HepG2 (cell line): ENCODE results near the gene SOBP. TPM values are rescaled to one million over a fixed set of nuclear protein-coding genes. Genes with fewer than 3 reads are reported as not detected.

Source experiments
- ATAC-seq: fragments of 200-7000 bp; cut with Tn5 transposase; 3 replicates; pipeline ENCODE4 v1.9.1; 2020; ENCODE audit warnings: mild to moderate bottlenecking, moderate library complexity
- BruUV-seq: library from RNA; stranded (reverse); fragments of 400-500 nt; replicated peaks from 2 replicates; lab custom pipeline; 2021; lab: Mats Ljungman, UMichigan
- CTCF ChIA-PET: fragments of 300-600 bp; formaldehyde crosslinking; extraction: SDS; loops from one replicate; lab custom pipeline; 2021; ENCODE audit warnings: low total read pairs, inconsistent platforms, low intra/inter-chr PET ratio; lab: Yijun Ruan, JAX
- POLR2A ChIA-PET: fragments of 350-600 bp; sonication (Branson Sonifier 250); formaldehyde crosslinking; loops from one replicate; lab custom pipeline; 2020; ENCODE audit warnings: antibody characterized with exemption, inconsistent platforms; lab: Yijun Ruan, JAX
- DNase-seq: peaks from one replicate; pipeline ENCODE4 v3.0.0-alpha.2; 2015; ENCODE audit warnings: low spot score
- FAIRE-seq: peaks from 3 replicates; lab custom pipeline; 2011; peaks lifted over from hg19 to GRCh38; lab: Jason Lieb, UNC
- H2AFZ ChIP-seq: one replicate; pipeline ENCODE4 v1.6.1; 2011; ENCODE audit warnings: low read length, inconsistent platforms
- H3K27ac ChIP-seq: fragments of 300-600 bp; 3 replicates; pipeline ENCODE4 v1.8.0; 2011; ENCODE audit warnings: mixed run types, mild to moderate bottlenecking, mixed read lengths, low read length, inconsistent platforms; ENCODE audit not compliant: insufficient read depth; ENCODE audit errors: extremely low read length
- H3K27me3 ChIP-seq, 2 experiments: fragments of 200-600 bp in 1 of 2; 2 replicates in 1 of 2; 3 replicates in 1 of 2; pipeline versions ENCODE4 v1.6.0 to v1.8.0; 2011; ENCODE audit warnings: low read length in 2 of 2, mild to moderate bottlenecking in 2 of 2, moderate library complexity in 2 of 2, inconsistent platforms in 1 of 2; ENCODE audit not compliant: insufficient read depth in 2 of 2, control insufficient read depth in 1 of 2
- H3K36me3 ChIP-seq, 2 experiments: fragments of 200-600 bp in 1 of 2; replicated peaks in 1 of 2; 2 replicates in 1 of 2; 3 replicates in 1 of 2; pipeline versions ENCODE4 v1.5.1 to v1.8.0; 2011; ENCODE audit warnings: low read length in 2 of 2, inconsistent platforms in 1 of 2; ENCODE audit not compliant: insufficient read depth in 2 of 2, control insufficient read depth in 1 of 2
- H3K4me1 ChIP-seq: 2 replicates; pipeline ENCODE4 v1.5.1; 2012; ENCODE audit warnings: low read length, inconsistent platforms; ENCODE audit not compliant: insufficient read depth
- H3K4me2 ChIP-seq: 2 replicates; pipeline ENCODE4 v1.6.0; 2011; ENCODE audit warnings: low read depth, low read length, inconsistent platforms
- H3K4me3 ChIP-seq, 3 experiments: fragments of 200-600 bp in 1 of 3; sonication (generic), shearing (Covaris generic) in 1 of 3; replicated peaks in 1 of 3; 2 replicates each; pipeline ENCODE4 v1.5.1; 2011 to 2016; ENCODE audit warnings: low read length in 3 of 3, inconsistent platforms in 2 of 3, low read depth in 2 of 3, mild to moderate bottlenecking in 2 of 3, control low read depth in 1 of 3, mixed read lengths in 1 of 3; ENCODE audit not compliant: insufficient read depth in 1 of 3
- H3K79me2 ChIP-seq: one replicate; pipeline ENCODE4 v1.6.1; 2011; ENCODE audit warnings: low read length, inconsistent platforms; ENCODE audit not compliant: insufficient read depth
- H3K9ac ChIP-seq: 2 replicates; pipeline ENCODE4 v1.6.0; 2011; ENCODE audit warnings: mild to moderate bottlenecking, low read depth, low read length, inconsistent platforms; ENCODE audit not compliant: insufficient read depth
- H3K9me3 ChIP-seq: 2 replicates; pipeline ENCODE4 v1.5.1; 2012; ENCODE audit warnings: mild to moderate bottlenecking, low read length
- H4K20me1 ChIP-seq: 2 replicates; pipeline ENCODE4 v1.6.0; 2011; ENCODE audit warnings: inconsistent platforms, mild to moderate bottlenecking, low read length, moderate library complexity; ENCODE audit not compliant: insufficient read depth
- BCL6 ChIP-seq: IDR thresholded peaks from 2 replicates; pipeline ENCODE4 v1.6.1; 2016; ENCODE audit warnings: missing genetic modification reagents, missing compliant biosample characterization
- FLYWCH1 ChIP-seq: sonication (generic); formaldehyde crosslinking; IDR thresholded peaks from 2 replicates; pipeline ENCODE4 v1.8.1; 2023; ENCODE audit warnings: mild to moderate bottlenecking, missing genetic modification reagents
- GATA4 ChIP-seq: sonication (generic); IDR thresholded peaks from 2 replicates; pipeline ENCODE4 v1.6.1; 2016; ENCODE audit warnings: antibody characterized with exemption, low read depth, borderline replicate concordance
- HNF4A ChIP-seq: sonication (generic); formaldehyde crosslinking; IDR thresholded peaks from 2 replicates; pipeline ENCODE4 v1.4.0; 2020; ENCODE audit warnings: missing genetic modification reagents
- NFE2 ChIP-seq: sonication (generic); formaldehyde crosslinking; IDR thresholded peaks from 2 replicates; pipeline ENCODE4 v1.4.0; 2020; ENCODE audit warnings: missing genetic modification reagents
- NR2C2 ChIP-seq: sonication (generic); formaldehyde crosslinking; IDR thresholded peaks from 2 replicates; pipeline ENCODE4 v1.4.0; 2020; ENCODE audit warnings: missing genetic modification reagents, mild to moderate bottlenecking, moderate library complexity, borderline replicate concordance
- ZFYVE20 ChIP-seq: sonication (generic); formaldehyde crosslinking; IDR thresholded peaks from 2 replicates; pipeline ENCODE4 v1.8.0; 2023; ENCODE audit warnings: low read depth, mild to moderate bottlenecking, moderate library complexity, missing genetic modification reagents, borderline replicate concordance
- ZMAT3 ChIP-seq: sonication (generic); formaldehyde crosslinking; conservative IDR thresholded peaks from 2 replicates; pipeline ENCODE4 v1.7.0; 2021; ENCODE audit warnings: missing genetic modification reagents
- ZNF232 ChIP-seq: sonication (generic); formaldehyde crosslinking; IDR thresholded peaks from 2 replicates; pipeline ENCODE4 v1.4.0; 2020; ENCODE audit warnings: missing genetic modification reagents, borderline replicate concordance
- ZNF644 ChIP-seq: IDR thresholded peaks from 2 replicates; pipeline ENCODE4 v1.6.1; 2016; ENCODE audit warnings: low read depth
- ZNF713 ChIP-seq: sonication (generic); formaldehyde crosslinking; IDR thresholded peaks from 2 replicates; pipeline ENCODE4 v1.4.0; 2020; ENCODE audit warnings: mild to moderate bottlenecking, missing genetic modification reagents
- WGBS: methylation state at CpG from one replicate; pipeline ENCODE4 v1.1.6; 2017; ENCODE audit warnings: low lambda C conversion rate; 5-methylcytosine and 5-hydroxymethylcytosine counted together
- in situ Hi-C: cut with HindIII; loops from 2 replicates; pipeline ENCODE4 v1.10.0; 2017; ENCODE audit warnings: low pct_unique_long_range_greater_than_20kb; ENCODE audit not compliant: extremely low pct_ligation_motif_present
- intact Hi-C: fragments of 100-400 bp; cut with micrococcal nuclease; formaldehyde crosslinking; loops from one replicate; pipeline ENCODE4 v1.10.0; 2022; ENCODE audit not compliant: unreplicated experiment
- polyA plus RNA-seq, 8 experiments: library from polyadenylated mRNA; depleted of rRNA in 3 of 8; stranded (reverse) in 7 of 8; unstranded in 1 of 8; fragments of >200 nt; fragmentation: Illumina TruSeq in 4 of 8; extraction: Trizol in 4 of 8; gene quantifications; 2 replicates each; pipeline versions ENCODE4 v1.2.1 to v1.2.3, GENCODE V29; 2011 to 2016; ENCODE audit warnings: low read depth in 4 of 8, missing spikeins in 1 of 8, mixed read lengths in 1 of 8; ENCODE audit not compliant: insufficient read depth in 1 of 8
- total RNA-seq, 5 experiments: library from RNA; depleted of rRNA; stranded (reverse); fragments of >200 nt; fragmentation: Illumina TruSeq; extraction: Trizol; gene quantifications; 2 replicates each; pipeline ENCODE4 v1.2.3, GENCODE V29; 2016; ENCODE audit warnings: low read depth in 1 of 5
- TF ChIP-seq, protein P1 (sequence below): sonication (generic); formaldehyde crosslinking; IDR thresholded peaks from 2 replicates; pipeline ENCODE4 v1.8.1; 2023; ENCODE audit warnings: mild to moderate bottlenecking, missing genetic modification reagents
- TF ChIP-seq, protein P2 (sequence below): sonication (generic); formaldehyde crosslinking; IDR thresholded peaks from 2 replicates; pipeline ENCODE4 v1.4.0; 2020; ENCODE audit warnings: missing genetic modification reagents
- TF ChIP-seq, protein P3 (sequence below): sonication (generic); formaldehyde crosslinking; IDR thresholded peaks from 2 replicates; pipeline ENCODE4 v1.5.0; 2020; ENCODE audit warnings: missing genetic modification reagents
- TF ChIP-seq, protein P4 (sequence below): IDR thresholded peaks from 2 replicates; pipeline ENCODE4 v1.6.1; 2012; ENCODE audit warnings: inconsistent platforms

SOBP gene
- total and polyA plus RNA-seq, 2 of the 13 experiments (the other 11 are each of a cell fraction or from before 2014, with no cell fraction given), result 1.5 to 6.9 TPM

DNA sequence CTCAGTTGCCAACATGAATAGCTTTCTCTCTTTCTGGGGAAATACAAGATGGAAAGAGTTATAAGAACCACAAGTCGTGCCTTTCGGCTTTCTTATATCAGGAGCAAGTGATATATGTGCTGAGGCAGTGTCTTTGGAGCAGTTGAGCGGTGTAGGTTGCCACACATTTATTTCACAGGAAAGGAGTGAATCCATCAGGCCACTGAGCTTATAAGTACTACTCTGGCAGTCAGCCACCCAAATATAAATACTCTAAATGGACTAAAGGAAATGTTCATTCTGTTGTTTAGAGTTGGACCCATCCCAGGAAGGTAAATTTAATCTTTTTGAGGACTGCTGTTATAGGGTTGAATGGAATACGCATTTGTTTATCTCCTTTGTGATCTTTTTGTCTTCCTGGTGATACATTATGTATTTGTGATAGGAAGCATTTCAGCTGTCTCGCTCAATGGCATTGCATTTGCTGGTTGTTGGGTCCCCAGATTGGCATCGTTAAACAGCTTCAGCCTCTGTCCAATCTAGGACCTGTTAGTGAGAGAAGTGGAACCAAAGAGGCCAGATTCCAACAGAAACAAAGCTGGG, 139.7 kb downstream of the SOBP start:
- CTCF ChIA-PET, result no interaction called here
- H3K79me2 ChIP-seq, result no peaks in the 10 kb centered on the region
- H3K9me3 ChIP-seq, result no peaks in the 10 kb centered on the region
- intact Hi-C loops (no loop called here), in situ Hi-C loops (no loop called here)
- ATAC-seq (no peak), FAIRE-seq (no peak), DNase-seq (no peak)
- no peak overlapping the region for H3K4me2 ChIP-seq
- H3K27me3 ChIP-seq, result no peaks in the 10 kb centered on the region
- no peak overlapping the region for H3K27ac ChIP-seq
- no peaks in the 10 kb centered on the region for H3K4me1 ChIP-seq
- no peak overlapping the region for H2AFZ ChIP-seq
- peaks cover 5 to 7% of the 10 kb centered on the region in 2 experiments; a peak in 4 of 5 replicates for H3K36me3 ChIP-seq
- WGBS, result 95% methylated on average over 6 of the region's 6 CpGs
- H3K4me3 ChIP-seq, result no peak overlapping the region
- POLR2A ChIA-PET, result no interaction called here
- BruUV-seq, result no TSS peak
- H4K20me1 ChIP-seq, result no peaks in the 10 kb centered on the region
- H3K9ac ChIP-seq, result no peak overlapping the region
- TF ChIP-seq BCL6 (CRISPR knock-in tag) (no peak), NR2C2 (no peak), NFE2 (CRISPR knock-in tag) (no peak), FLYWCH1 (CRISPR knock-in tag) (no peak), ZNF232 (CRISPR knock-in tag) (no peak), ZNF713 (no peak), GATA4 (no peak), ZNF644 (CRISPR knock-in tag) (no peak), ZMAT3 (CRISPR knock-in tag) (no peak), HNF4A (CRISPR knock-in tag) (no peak), ZFYVE20 (CRISPR knock-in tag) (no peak)
- TF ChIP-seq, protein P1, sequence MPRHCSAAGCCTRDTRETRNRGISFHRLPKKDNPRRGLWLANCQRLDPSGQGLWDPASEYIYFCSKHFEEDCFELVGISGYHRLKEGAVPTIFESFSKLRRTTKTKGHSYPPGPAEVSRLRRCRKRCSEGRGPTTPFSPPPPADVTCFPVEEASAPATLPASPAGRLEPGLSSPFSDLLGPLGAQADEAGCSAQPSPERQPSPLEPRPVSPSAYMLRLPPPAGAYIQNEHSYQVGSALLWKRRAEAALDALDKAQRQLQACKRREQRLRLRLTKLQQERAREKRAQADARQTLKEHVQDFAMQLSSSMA (CRISPR knock-in tag), result no peak
- TF ChIP-seq, protein P2, sequence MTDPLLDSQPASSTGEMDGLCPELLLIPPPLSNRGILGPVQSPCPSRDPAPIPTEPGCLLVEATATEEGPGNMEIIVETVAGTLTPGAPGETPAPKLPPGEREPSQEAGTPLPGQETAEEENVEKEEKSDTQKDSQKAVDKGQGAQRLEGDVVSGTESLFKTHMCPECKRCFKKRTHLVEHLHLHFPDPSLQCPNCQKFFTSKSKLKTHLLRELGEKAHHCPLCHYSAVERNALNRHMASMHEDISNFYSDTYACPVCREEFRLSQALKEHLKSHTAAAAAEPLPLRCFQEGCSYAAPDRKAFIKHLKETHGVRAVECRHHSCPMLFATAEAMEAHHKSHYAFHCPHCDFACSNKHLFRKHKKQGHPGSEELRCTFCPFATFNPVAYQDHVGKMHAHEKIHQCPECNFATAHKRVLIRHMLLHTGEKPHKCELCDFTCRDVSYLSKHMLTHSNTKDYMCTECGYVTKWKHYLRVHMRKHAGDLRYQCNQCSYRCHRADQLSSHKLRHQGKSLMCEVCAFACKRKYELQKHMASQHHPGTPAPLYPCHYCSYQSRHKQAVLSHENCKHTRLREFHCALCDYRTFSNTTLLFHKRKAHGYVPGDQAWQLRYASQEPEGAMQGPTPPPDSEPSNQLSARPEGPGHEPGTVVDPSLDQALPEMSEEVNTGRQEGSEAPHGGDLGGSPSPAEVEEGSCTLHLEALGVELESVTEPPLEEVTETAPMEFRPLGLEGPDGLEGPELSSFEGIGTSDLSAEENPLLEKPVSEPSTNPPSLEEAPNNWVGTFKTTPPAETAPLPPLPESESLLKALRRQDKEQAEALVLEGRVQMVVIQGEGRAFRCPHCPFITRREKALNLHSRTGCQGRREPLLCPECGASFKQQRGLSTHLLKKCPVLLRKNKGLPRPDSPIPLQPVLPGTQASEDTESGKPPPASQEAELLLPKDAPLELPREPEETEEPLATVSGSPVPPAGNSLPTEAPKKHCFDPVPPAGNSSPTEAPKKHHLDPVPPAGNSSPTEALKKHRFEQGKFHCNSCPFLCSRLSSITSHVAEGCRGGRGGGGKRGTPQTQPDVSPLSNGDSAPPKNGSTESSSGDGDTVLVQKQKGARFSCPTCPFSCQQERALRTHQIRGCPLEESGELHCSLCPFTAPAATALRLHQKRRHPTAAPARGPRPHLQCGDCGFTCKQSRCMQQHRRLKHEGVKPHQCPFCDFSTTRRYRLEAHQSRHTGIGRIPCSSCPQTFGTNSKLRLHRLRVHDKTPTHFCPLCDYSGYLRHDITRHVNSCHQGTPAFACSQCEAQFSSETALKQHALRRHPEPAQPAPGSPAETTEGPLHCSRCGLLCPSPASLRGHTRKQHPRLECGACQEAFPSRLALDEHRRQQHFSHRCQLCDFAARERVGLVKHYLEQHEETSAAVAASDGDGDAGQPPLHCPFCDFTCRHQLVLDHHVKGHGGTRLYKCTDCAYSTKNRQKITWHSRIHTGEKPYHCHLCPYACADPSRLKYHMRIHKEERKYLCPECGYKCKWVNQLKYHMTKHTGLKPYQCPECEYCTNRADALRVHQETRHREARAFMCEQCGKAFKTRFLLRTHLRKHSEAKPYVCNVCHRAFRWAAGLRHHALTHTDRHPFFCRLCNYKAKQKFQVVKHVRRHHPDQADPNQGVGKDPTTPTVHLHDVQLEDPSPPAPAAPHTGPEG (CRISPR knock-in tag), result no peak
- TF ChIP-seq, protein P3, sequence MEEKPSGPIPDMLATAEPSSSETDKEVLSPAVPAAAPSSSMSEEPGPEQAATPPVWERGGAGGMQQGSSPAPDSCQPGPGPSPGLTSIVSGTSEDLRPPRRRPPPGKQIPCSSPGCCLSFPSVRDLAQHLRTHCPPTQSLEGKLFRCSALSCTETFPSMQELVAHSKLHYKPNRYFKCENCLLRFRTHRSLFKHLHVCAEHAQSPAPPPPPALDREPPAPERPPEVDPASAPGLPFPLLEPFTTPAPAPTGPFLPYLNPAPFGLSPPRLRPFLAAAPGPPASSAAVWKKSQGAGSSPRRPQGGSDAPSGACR (CRISPR knock-in tag), result no peak
- TF ChIP-seq, protein P4, sequence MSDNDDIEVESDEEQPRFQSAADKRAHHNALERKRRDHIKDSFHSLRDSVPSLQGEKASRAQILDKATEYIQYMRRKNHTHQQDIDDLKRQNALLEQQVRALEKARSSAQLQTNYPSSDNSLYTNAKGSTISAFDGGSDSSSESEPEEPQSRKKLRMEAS, result no peak
